Measurements from ENCODE around the gene ACO2.

ACO2 gene

GRCh38 chr22:41517172-41518047 is 48.5 kb downstream of the ACO2 start:
- in situ Hi-C loops (cut with MboI; ENCODE audit: low sequenced_read_pairs) = no loop called here

GRCh38 chr22:41518048-41518347 is 49.1 kb downstream of the ACO2 start:
- in situ Hi-C loops (cut with MboI; ENCODE audit: low sequenced_read_pairs) = no loop called here

- in situ Hi-C loops (cut with MboI; ENCODE audit: low sequenced_read_pairs) = no loop called here
These were observed 52.2 kb downstream of the ACO2 start for GRCh38 chr22:41521126-41521525.

- in situ Hi-C loops (cut with MboI; ENCODE audit: low sequenced_read_pairs) = no loop called here
These were observed 53.9 kb downstream of the ACO2 start for GRCh38 chr22:41522813-41523212.

GRCh38 chr22:41523464-41524221 is 54.7 kb downstream of the ACO2 start:
- in situ Hi-C loops (cut with MboI; ENCODE audit: low sequenced_read_pairs) = no loop called here

GRCh38 chr22:41524251-41524661 is 55.3 kb downstream of the ACO2 start:
- in situ Hi-C loops (cut with MboI; ENCODE audit: low sequenced_read_pairs) = no loop called here

- in situ Hi-C loops (cut with MboI; ENCODE audit: low sequenced_read_pairs) = no loop called here
These were observed 56.0 kb downstream of the ACO2 start for GRCh38 chr22:41524809-41525449.

GRCh38 chr22:41525450-41526225 is 56.7 kb downstream of the ACO2 start:
- in situ Hi-C loops (cut with MboI; ENCODE audit: low sequenced_read_pairs) = no loop called here

- in situ Hi-C loops (cut with MboI; ENCODE audit: low sequenced_read_pairs) = no loop called here
These were observed 57.4 kb downstream of the ACO2 start for GRCh38 chr22:41526226-41526829.

- in situ Hi-C loops (cut with MboI; ENCODE audit: low sequenced_read_pairs) = no loop called here
These were observed 58.2 kb downstream of the ACO2 start for GRCh38 chr22:41526830-41527799.

- in situ Hi-C loops (cut with MboI; ENCODE audit: low sequenced_read_pairs) = no loop called here
These were observed 59.3 kb downstream of the ACO2 start for GRCh38 chr22:41528132-41528766.

- in situ Hi-C loops (cut with MboI; ENCODE audit: low sequenced_read_pairs) = no loop called here
These were observed 60.1 kb downstream of the ACO2 start for GRCh38 chr22:41528938-41529561.

GRCh38 chr22:41530890-41531714 is 62.2 kb downstream of the ACO2 start:
- in situ Hi-C loops (cut with MboI; ENCODE audit: low sequenced_read_pairs) = no loop called here

GRCh38 chr22:41531715-41532477 is 63.0 kb downstream of the ACO2 start:
- in situ Hi-C loops (cut with MboI; ENCODE audit: low sequenced_read_pairs) = no loop called here

GRCh38 chr22:41532908-41533825 is 64.2 kb downstream of the ACO2 start:
- in situ Hi-C loops (cut with MboI; ENCODE audit: low sequenced_read_pairs) = no loop called here

GRCh38 chr22:41534219-41534618 is 65.3 kb downstream of the ACO2 start:
- in situ Hi-C loops (cut with MboI; ENCODE audit: low sequenced_read_pairs) = no loop called here
